IPS-20b (cell line): ENCODE results near the gene SLC47A2.

Experiments used
- H3K27ac ChIP-seq: one replicate; pipeline ENCODE4 v1.5.1; 2013; ENCODE audit warnings: low read length
- H3K27me3 ChIP-seq: 2 replicates; pipeline ENCODE4 v1.6.1; 2013; ENCODE audit warnings: mild to moderate bottlenecking, low read length, inconsistent platforms; ENCODE audit not compliant: insufficient read depth
- H3K36me3 ChIP-seq: 2 replicates; pipeline ENCODE4 v1.6.1; 2013; ENCODE audit warnings: low read depth, mild to moderate bottlenecking, inconsistent platforms, low read length, moderate library complexity; ENCODE audit not compliant: insufficient read depth
- H3K4me1 ChIP-seq: 2 replicates; pipeline ENCODE4 v1.6.1; 2013; ENCODE audit warnings: mild to moderate bottlenecking, control low read depth, inconsistent platforms, low read length, moderate library complexity; ENCODE audit not compliant: insufficient read depth
- H3K4me3 ChIP-seq: 2 replicates; pipeline ENCODE4 v1.5.1; 2013; ENCODE audit warnings: mild to moderate bottlenecking, low read length, inconsistent platforms
- H3K9ac ChIP-seq: 2 replicates; pipeline ENCODE4 v1.6.1; 2013; ENCODE audit warnings: low read depth, mild to moderate bottlenecking, inconsistent platforms, low read length, moderate library complexity
- H3K9me3 ChIP-seq: 2 replicates; pipeline ENCODE4 v1.6.1; 2013; ENCODE audit warnings: mild to moderate bottlenecking, low read depth, low read length, inconsistent platforms; ENCODE audit not compliant: insufficient read depth

SLC47A2 gene

DNA sequence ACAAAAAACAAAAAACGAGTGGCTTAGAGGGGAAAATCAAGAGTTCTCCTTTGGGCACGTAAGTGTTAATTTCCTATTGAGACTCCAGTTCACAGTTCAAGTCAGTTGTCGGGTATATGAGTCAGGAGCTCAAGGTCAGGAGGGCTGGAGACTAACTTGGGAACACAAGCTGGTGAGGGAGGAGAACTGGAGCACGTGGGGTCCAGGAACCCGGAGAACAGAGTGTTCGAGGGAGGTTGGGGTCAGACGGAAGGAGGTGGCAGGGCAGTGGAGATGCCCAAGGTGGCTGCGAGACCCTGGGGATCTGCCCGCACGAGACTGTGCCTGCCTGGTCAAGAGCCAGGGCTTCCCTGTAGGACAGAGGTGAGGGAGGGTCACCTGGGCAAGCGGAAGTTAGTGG is 19.7 kb upstream of the SLC47A2 start:
- Histone ChIP-seq H3K27me3 (no peaks in the 10 kb centered on the region), H3K9ac (no peak overlapping the region), H3K4me3 (no peak overlapping the region), H3K36me3 (no peaks in the 10 kb centered on the region), H3K9me3 (no peaks in the 10 kb centered on the region), H3K4me1 (no peaks in the 10 kb centered on the region), H3K27ac (no peak overlapping the region)

DNA sequence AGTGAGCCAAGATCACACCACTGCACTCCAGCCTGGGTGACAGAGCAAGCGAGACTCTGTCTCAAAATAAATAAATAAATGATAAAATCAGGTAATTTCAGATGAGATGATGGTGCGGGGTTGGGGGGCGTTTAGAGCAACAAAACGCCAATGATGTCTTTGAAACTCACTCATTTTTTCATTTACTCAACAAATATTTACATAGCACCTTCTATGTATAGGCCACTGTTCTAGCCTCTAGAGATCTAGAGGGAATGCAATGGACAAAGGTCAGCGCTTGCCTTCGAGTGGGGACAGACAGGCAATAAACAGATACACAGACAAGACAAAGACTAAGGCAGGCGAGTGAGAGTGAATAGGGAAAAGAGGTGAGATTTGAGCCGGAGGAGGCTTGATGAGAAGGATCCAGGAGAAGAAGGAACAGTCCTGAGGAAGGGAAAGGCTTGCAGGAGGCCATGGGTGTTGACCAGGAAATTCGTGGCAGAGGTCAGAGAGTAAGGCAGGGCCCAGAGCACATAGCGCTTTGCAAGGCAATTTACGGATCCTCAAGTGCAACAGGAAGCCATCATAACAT is 17.7 kb upstream of the SLC47A2 start:
- Histone ChIP-seq H3K27me3 (no peaks in the 10 kb centered on the region), H3K4me1 (no peaks in the 10 kb centered on the region), H3K36me3 (no peaks in the 10 kb centered on the region), H3K9ac (no peak overlapping the region), H3K9me3 (no peaks in the 10 kb centered on the region), H3K27ac (no peak overlapping the region), H3K4me3 (no peak overlapping the region)

DNA sequence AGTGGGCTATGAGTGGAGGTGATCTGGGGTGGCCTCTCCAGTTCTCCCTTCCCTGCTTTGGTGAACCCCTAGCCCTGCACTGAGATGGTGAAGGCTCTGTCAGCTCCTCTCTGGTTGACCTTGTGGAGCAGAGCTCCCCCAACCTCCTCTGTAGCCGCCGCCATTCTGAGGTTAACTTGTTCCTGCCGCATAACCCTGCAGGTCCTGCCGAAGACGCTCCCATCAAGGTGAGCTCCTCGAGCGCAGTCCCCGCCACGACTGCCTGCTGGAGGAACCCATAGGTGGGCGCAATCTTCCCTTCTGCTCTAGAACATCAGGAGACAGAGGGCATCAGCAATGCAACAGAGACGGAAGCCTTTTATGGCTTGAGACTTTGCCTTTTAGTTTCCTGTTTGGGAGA is 15.2 kb upstream of the SLC47A2 start:
- H3K4me3 ChIP-seq = no peak overlapping the region
- H3K9ac ChIP-seq = no peak overlapping the region
- H3K36me3 ChIP-seq = no peaks in the 10 kb centered on the region
- H3K27ac ChIP-seq = no peak overlapping the region
- H3K27me3 ChIP-seq = no peaks in the 10 kb centered on the region
- no peaks in the 10 kb centered on the region for H3K4me1 ChIP-seq
- H3K9me3 ChIP-seq = no peaks in the 10 kb centered on the region

DNA sequence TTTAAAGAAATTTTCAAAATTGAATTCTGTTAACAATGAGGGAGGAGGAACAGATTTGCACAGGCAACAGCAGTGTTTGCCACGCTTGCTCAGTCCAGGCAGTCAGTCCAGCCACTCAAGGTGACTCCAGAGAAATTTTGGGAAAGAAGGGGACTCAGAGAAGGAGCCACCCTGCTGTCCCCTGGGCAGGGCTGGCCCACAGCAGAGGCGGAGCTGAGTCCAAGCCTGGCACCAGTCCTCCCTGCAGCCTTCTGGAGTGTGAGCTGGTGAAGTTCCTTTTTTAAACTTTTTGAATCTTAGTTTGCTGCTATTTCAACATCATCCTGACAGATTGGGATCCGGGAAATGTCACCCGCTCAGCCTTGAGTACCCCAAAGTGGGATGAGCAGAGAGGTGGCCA is 14.5 kb upstream of the SLC47A2 start:
- H3K9ac ChIP-seq = no peak overlapping the region
- no peak overlapping the region for H3K27ac ChIP-seq
- no peaks in the 10 kb centered on the region for H3K36me3 ChIP-seq
- no peaks in the 10 kb centered on the region for H3K9me3 ChIP-seq
- no peaks in the 10 kb centered on the region for H3K27me3 ChIP-seq
- H3K4me1 ChIP-seq = no peaks in the 10 kb centered on the region
- no peak overlapping the region for H3K4me3 ChIP-seq

DNA sequence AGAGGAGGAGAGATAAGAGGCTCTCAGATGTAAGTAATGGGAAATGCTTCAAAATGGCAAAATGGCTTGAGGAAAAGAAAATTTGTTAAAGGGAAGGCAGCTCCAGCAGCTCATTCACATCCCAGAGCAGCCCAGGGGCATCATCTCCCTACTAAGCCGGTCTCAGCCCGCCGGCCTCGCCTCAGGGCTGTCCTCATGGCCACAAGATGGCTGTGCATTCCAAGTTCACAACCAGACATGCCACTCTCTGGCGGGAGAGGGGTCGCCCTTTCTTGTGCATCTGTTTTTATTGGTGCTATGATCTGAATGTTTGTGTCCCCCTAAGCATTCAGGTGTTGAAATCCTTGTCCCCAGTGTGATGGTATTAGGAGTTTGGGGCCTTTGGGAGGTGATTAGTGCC is 13.5 kb upstream of the SLC47A2 start:
- no peak overlapping the region for H3K27ac ChIP-seq
- no peaks in the 10 kb centered on the region for H3K4me1 ChIP-seq
- H3K36me3 ChIP-seq = no peaks in the 10 kb centered on the region
- no peaks in the 10 kb centered on the region for H3K9me3 ChIP-seq
- H3K27me3 ChIP-seq = no peaks in the 10 kb centered on the region
- H3K4me3 ChIP-seq = no peak overlapping the region
- H3K9ac ChIP-seq = no peak overlapping the region

DNA sequence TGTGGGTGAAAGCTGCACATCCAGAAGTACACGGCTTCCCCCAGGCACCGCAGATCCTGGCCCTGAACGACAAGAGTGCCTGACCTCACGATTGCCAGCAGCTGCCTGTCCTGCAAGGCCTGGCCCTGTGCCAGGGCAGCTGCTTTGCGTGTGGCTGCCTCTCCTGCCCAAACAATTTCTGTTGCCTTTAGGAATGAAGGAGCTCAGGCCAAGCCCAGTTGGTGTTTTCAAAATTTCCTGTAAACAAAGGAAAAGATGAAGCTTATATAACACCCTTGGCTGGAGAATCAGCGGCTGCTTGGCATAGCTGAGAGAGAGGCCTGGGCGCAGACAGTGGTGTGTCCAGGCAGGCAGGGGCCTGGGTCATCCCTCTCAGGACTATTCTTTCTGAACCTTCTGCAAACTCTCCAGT is 11.7 kb upstream of the SLC47A2 start:
- Histone ChIP-seq H3K4me1 (no peaks in the 10 kb centered on the region), H3K27ac (no peak overlapping the region), H3K9me3 (no peaks in the 10 kb centered on the region), H3K36me3 (no peaks in the 10 kb centered on the region), H3K4me3 (no peak overlapping the region), H3K27me3 (no peaks in the 10 kb centered on the region), H3K9ac (no peak overlapping the region)

DNA sequence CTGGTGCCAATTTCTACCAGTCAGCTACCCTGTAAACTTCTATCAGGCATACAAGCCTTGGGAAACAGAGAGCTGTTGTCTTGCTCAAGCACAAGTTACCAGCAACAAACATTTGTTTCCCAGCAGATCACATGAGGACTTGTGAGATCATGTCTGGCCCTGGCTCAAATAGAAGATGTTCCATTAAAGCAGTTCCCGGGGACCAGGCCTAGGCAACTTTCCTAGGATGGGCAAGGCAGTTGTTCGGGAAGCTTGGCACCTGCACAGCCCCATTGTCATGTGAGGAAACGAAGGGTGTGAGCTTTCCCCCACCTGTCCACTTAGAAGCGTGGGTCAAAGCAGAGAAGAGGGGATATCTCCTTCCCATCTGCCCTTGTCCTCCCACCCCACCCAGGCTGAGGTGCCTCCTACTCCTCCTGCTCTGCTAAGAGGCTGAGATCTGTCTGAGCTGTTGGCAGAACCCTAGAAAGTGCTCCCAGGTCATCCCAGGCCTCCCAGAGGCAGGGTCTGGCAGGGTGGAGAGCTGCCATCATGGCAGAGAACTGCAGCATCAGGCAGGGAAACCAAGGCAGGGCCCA is 11.2 kb upstream of the SLC47A2 start:
- Histone ChIP-seq H3K9me3 (no peaks in the 10 kb centered on the region), H3K36me3 (no peaks in the 10 kb centered on the region), H3K27me3 (no peaks in the 10 kb centered on the region), H3K9ac (no peak overlapping the region), H3K4me1 (no peaks in the 10 kb centered on the region), H3K4me3 (no peak overlapping the region), H3K27ac (no peak overlapping the region)

DNA sequence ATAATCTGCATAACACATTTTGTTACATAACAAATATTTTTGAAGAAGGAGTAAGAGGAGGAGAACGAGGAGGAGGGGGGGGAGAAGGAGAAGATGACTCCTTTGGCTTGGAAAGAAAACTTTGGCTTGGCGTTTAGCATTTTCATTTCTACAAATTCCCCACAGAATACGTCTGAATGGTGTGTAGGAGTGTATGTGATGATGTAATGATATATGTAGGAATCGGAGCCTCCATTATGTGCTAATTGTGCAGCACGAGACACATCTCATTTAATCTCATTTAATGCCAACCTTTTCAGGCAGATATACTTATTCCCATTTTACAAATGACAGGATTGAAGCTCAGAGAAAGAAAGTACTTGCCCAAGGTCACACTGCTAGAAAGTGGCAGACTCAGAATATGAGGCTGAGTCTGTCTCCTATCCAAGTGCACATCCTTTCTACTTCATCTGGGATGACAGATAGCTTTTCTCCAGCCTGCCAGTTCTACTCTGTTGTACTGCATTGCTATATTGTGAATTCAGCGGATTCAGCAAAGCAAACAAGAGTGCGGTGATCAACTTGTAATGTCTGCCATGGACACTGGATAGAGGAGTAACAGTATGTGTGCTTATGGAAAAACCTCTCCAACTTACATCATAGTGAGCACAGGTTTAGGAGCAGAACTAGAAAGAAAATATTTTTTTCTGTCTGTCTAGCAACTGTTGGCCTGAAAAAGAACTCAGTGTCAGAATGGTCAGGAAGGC is 10.4 kb upstream of the SLC47A2 start:
- Histone ChIP-seq H3K9me3 (no peaks in the 10 kb centered on the region), H3K4me1 (no peaks in the 10 kb centered on the region), H3K9ac (no peak overlapping the region), H3K27me3 (no peaks in the 10 kb centered on the region), H3K36me3 (no peaks in the 10 kb centered on the region), H3K4me3 (no peak overlapping the region), H3K27ac (no peak overlapping the region)

DNA sequence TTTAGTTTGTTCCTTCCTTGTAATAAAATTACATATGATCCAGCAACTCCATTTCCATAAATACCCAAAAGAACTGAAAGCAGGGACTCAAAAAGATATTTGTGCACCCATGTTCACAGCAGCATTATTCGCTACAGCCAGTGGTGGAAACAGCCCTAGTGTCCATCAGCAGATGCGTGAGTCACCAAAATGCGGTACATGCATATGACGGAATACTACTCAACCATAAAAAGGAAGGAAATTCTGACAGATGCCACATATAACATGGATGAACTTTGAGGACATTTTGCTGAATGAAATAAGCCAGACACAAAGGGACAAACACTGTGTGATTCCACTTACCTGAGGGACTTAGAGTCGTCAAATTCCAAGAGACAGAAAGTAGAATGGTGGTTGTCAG is 9.1 kb upstream of the SLC47A2 start:
- Histone ChIP-seq H3K9me3 (no peaks in the 10 kb centered on the region), H3K9ac (no peak overlapping the region), H3K36me3 (no peaks in the 10 kb centered on the region), H3K27me3 (no peaks in the 10 kb centered on the region), H3K4me3 (no peak overlapping the region), H3K4me1 (no peaks in the 10 kb centered on the region), H3K27ac (no peak overlapping the region)

DNA sequence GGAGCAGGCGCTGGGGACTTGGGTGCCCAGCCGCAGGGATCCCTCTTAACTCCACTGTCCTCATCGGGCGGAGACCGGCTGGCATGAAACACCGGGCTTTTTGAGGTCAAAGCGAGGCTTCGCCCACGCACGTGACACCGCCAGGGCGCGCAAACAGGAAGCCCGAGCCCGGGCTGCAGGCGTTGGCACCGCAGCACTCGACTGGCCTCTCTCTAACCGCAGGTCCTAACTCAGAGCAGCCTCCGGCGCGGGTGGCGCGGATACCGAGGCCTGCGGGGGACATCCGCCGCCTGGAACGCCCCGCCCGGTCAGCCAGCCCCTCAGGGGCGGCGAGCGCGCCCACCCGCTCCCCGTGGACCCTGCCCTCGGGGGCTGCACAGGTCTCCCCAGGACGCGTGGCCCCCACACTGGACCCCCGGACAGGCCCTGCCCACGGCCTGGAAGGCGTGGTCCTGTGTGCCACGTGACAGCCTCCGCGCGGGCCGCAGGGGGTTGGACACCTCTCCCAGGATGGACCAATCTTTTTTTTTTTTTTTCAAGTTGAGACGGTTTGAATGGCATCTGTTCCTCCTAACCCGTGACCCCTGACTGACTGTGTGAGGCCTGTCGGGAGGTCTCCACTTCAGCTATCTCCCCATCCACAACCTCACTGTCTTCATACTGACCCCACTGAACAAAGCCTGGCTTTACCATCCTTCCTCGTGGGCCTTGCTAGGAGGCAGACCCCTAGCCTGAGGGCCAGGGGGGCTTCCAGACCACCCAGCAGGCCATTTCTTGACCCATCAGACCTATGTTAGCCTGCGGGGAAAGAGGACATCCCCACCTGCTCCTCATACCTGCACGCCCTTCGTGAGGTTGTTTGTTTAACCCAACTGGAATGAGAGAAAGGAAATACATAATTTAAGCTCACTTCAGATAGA is 8.4 kb upstream of the SLC47A2 start:
- no peaks in the 10 kb centered on the region for H3K9me3 ChIP-seq
- no peaks in the 10 kb centered on the region for H3K36me3 ChIP-seq
- no peak overlapping the region for H3K4me3 ChIP-seq
- no peaks in the 10 kb centered on the region for H3K27me3 ChIP-seq
- H3K9ac ChIP-seq = no peak overlapping the region
- H3K27ac ChIP-seq = no peak overlapping the region
- no peaks in the 10 kb centered on the region for H3K4me1 ChIP-seq

DNA sequence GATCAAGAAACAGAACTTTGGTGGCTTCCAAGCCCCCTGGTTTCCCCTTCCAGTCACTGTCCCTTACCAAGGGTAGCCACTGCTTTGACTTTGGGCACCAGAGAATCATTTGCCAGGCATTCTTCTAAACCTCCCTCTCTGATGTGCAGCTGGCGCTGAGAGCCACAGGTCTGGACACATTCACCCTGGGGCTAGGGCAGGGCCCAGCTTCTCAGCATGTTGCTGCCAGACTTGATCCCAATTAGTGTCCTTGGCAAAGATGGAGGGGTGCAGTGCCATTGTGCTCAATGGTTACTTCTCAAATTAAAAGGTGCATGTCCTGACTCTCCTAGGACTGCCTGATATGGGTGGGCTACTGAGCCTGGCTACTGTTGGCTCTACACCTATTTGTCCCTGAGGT is 7.6 kb upstream of the SLC47A2 start:
- Histone ChIP-seq H3K27ac (no peak overlapping the region), H3K4me1 (no peaks in the 10 kb centered on the region), H3K36me3 (no peaks in the 10 kb centered on the region), H3K27me3 (no peaks in the 10 kb centered on the region), H3K4me3 (no peak overlapping the region), H3K9me3 (no peaks in the 10 kb centered on the region), H3K9ac (no peak overlapping the region)
